Activated T-helper 2 cell treated with anti-CD3 and anti-CD28 coated beads, Interferon-gamma antibody, Interleukin-2, Interleukin-4, amounts not matched to agents 10 μg/mL and 5 μg/mL and 100 μg/mL, durations not matched to agents 14 hours and 24 hours and 36 hours (primary cell): ENCODE measurements around the gene HEXA. TPM values are rescaled to one million over a fixed set of nuclear protein-coding genes. Genes with fewer than 3 reads are reported as not detected.

Source experiments
- DNase-seq: peaks from one replicate; pipeline ENCODE4 v3.0.0; 2021; ENCODE audit warnings: low spot score
- H3K27ac Mint-ChIP-seq: one replicate; pipeline ENCODE4 v1.8.0; 2021; ENCODE audit warnings: mixed read lengths
- H3K27me3 Mint-ChIP-seq: one replicate; pipeline ENCODE4 v1.8.0; 2021; ENCODE audit warnings: low read depth, mixed read lengths
- H3K36me3 Mint-ChIP-seq: one replicate; pipeline ENCODE4 v1.8.0; 2021; ENCODE audit warnings: low read depth, mixed read lengths
- H3K4me1 Mint-ChIP-seq: one replicate; pipeline ENCODE4 v1.8.0; 2021; ENCODE audit warnings: low read depth, mixed read lengths
- H3K4me3 Mint-ChIP-seq: one replicate; pipeline ENCODE4 v1.8.0; 2021; ENCODE audit warnings: low read depth, mild to moderate bottlenecking, moderate library complexity, mixed read lengths
- H3K9me3 Mint-ChIP-seq: one replicate; pipeline ENCODE4 v1.8.0; 2021; ENCODE audit warnings: mixed read lengths
- intact Hi-C: fragments of 100-400 bp; cut with micrococcal nuclease; formaldehyde crosslinking; loops from one replicate; pipeline ENCODE4 v1.15.1; 2023
- total RNA-seq: library from RNA; stranded (reverse); gene quantifications from 2 replicates; pipeline ENCODE4 v1.2.3, GENCODE V29; 2022

The HEXA gene
- total RNA-seq, 1 donor from 2014 or later, result 63.4 TPM

GRCh38 chr15:72368899-72369298, 6.9 kb downstream of the HEXA start:
- Mint-ChIP-seq H3K4me3 (no peak overlapping the region), H3K36me3 (peaks cover 29% of the 10 kb centered on the region), H3K9me3 (no peaks in the 10 kb centered on the region), H3K4me1 (peaks cover 27% of the 10 kb centered on the region), H3K27me3 (no peaks in the 10 kb centered on the region), H3K27ac (no peak overlapping the region)
- intact Hi-C loops, result no loop called here
- DNase-seq, result no peak

GRCh38 chr15:72368325-72368724, 7.5 kb downstream of the HEXA start:
- Mint-ChIP-seq H3K4me3 (no peak overlapping the region), H3K27ac (no peak overlapping the region), H3K27me3 (no peaks in the 10 kb centered on the region), H3K9me3 (no peaks in the 10 kb centered on the region), H3K4me1 (peaks cover 26% of the 10 kb centered on the region), H3K36me3 (peaks cover 29% of the 10 kb centered on the region)
- no peak for DNase-seq
- intact Hi-C loops, result no loop called here

GRCh38 chr15:72365844-72366243, 10.0 kb downstream of the HEXA start:
- H3K27ac Mint-ChIP-seq, result peak overlapping the region; percentile 36
- H3K4me3 Mint-ChIP-seq, result no peak overlapping the region
- DNase-seq, result peak; percentile 23
- peaks cover 24% of the 10 kb centered on the region for H3K4me1 Mint-ChIP-seq
- peaks cover 29% of the 10 kb centered on the region for H3K36me3 Mint-ChIP-seq
- no peaks in the 10 kb centered on the region for H3K9me3 Mint-ChIP-seq
- intact Hi-C loops, result no loop called here
- H3K27me3 Mint-ChIP-seq, result no peaks in the 10 kb centered on the region

- Mint-ChIP-seq H3K36me3 (peaks cover 6% of the 10 kb centered on the region), H3K9me3 (no peaks in the 10 kb centered on the region), H3K4me1 (peaks cover 15% of the 10 kb centered on the region), H3K4me3 (no peak overlapping the region), H3K27me3 (no peaks in the 10 kb centered on the region), H3K27ac (no peak overlapping the region)
- DNase-seq, result no peak
- intact Hi-C loops, result no loop called here
Observed at GRCh38 chr15:72361176-72361575, 14.6 kb downstream of the HEXA start.

GRCh38 chr15:72358650-72359171, 17.1 kb downstream of the HEXA start:
- H3K9me3 Mint-ChIP-seq, result no peaks in the 10 kb centered on the region
- peaks cover 6% of the 10 kb centered on the region for H3K4me1 Mint-ChIP-seq
- no peak overlapping the region for H3K4me3 Mint-ChIP-seq
- H3K27me3 Mint-ChIP-seq, result no peaks in the 10 kb centered on the region
- peaks cover 6% of the 10 kb centered on the region for H3K36me3 Mint-ChIP-seq
- intact Hi-C loops, result no loop called here
- H3K27ac Mint-ChIP-seq, result no peak overlapping the region
- DNase-seq, result no peak

GRCh38 chr15:72358121-72358520, 17.7 kb downstream of the HEXA start:
- H3K4me3 Mint-ChIP-seq, result no peak overlapping the region
- no peak overlapping the region for H3K27ac Mint-ChIP-seq
- peaks cover 10% of the 10 kb centered on the region for H3K36me3 Mint-ChIP-seq
- no peaks in the 10 kb centered on the region for H3K27me3 Mint-ChIP-seq
- H3K9me3 Mint-ChIP-seq, result no peaks in the 10 kb centered on the region
- no peak for DNase-seq
- peaks cover 6% of the 10 kb centered on the region for H3K4me1 Mint-ChIP-seq
- intact Hi-C loops, result no loop called here

GRCh38 chr15:72354496-72354895, 21.3 kb downstream of the HEXA start:
- no peak overlapping the region for H3K27ac Mint-ChIP-seq
- peaks cover 25% of the 10 kb centered on the region for H3K36me3 Mint-ChIP-seq
- peaks cover 6% of the 10 kb centered on the region for H3K4me1 Mint-ChIP-seq
- DNase-seq, result no peak
- H3K27me3 Mint-ChIP-seq, result no peaks in the 10 kb centered on the region
- no peak overlapping the region for H3K4me3 Mint-ChIP-seq
- intact Hi-C loops, result no loop called here
- H3K9me3 Mint-ChIP-seq, result no peaks in the 10 kb centered on the region

GRCh38 chr15:72353266-72353665, 22.5 kb downstream of the HEXA start:
- H3K27ac Mint-ChIP-seq, result no peak overlapping the region
- intact Hi-C loops, result no loop called here
- peaks cover 4% of the 10 kb centered on the region for H3K4me1 Mint-ChIP-seq
- H3K9me3 Mint-ChIP-seq, result no peaks in the 10 kb centered on the region
- H3K4me3 Mint-ChIP-seq, result no peak overlapping the region
- H3K36me3 Mint-ChIP-seq, result peaks cover 35% of the 10 kb centered on the region
- H3K27me3 Mint-ChIP-seq, result no peaks in the 10 kb centered on the region
- no peak for DNase-seq

- Mint-ChIP-seq H3K36me3 (peaks cover 25% of the 10 kb centered on the region), H3K27ac (no peak overlapping the region), H3K4me1 (peaks cover 2% of the 10 kb centered on the region), H3K27me3 (no peaks in the 10 kb centered on the region), H3K9me3 (no peaks in the 10 kb centered on the region), H3K4me3 (no peak overlapping the region)
- no peak for DNase-seq
- intact Hi-C loops, result no loop called here
Observed at GRCh38 chr15:72345806-72346205, 30.0 kb downstream of the HEXA start.

GRCh38 chr15:72345280-72345679, 30.5 kb downstream of the HEXA start:
- Mint-ChIP-seq H3K4me3 (no peak overlapping the region), H3K9me3 (no peaks in the 10 kb centered on the region), H3K36me3 (peaks cover 22% of the 10 kb centered on the region), H3K27me3 (no peaks in the 10 kb centered on the region), H3K4me1 (peaks cover 2% of the 10 kb centered on the region), H3K27ac (no peak overlapping the region)
- no peak for DNase-seq
- intact Hi-C loops, result no loop called here

- Mint-ChIP-seq H3K27ac (no peak overlapping the region), H3K4me1 (peaks cover 2% of the 10 kb centered on the region), H3K4me3 (no peak overlapping the region), H3K36me3 (peaks cover 21% of the 10 kb centered on the region), H3K27me3 (no peaks in the 10 kb centered on the region), H3K9me3 (no peaks in the 10 kb centered on the region)
- intact Hi-C loops, result no loop called here
- DNase-seq, result no peak
Observed at GRCh38 chr15:72344602-72345001, 31.2 kb downstream of the HEXA start.

- no peaks in the 10 kb centered on the region for H3K4me1 Mint-ChIP-seq
- H3K27me3 Mint-ChIP-seq, result no peaks in the 10 kb centered on the region
- intact Hi-C loops, result no loop called here
- H3K36me3 Mint-ChIP-seq, result peaks cover 10% of the 10 kb centered on the region
- no peak overlapping the region for H3K4me3 Mint-ChIP-seq
- DNase-seq, result no peak
- no peaks in the 10 kb centered on the region for H3K9me3 Mint-ChIP-seq
- H3K27ac Mint-ChIP-seq, result no peak overlapping the region
Observed at GRCh38 chr15:72342385-72342784, 33.4 kb downstream of the HEXA start.

GRCh38 chr15:72341361-72341760, 34.5 kb downstream of the HEXA start:
- Mint-ChIP-seq H3K27ac (no peak overlapping the region), H3K4me1 (no peaks in the 10 kb centered on the region), H3K27me3 (no peaks in the 10 kb centered on the region), H3K9me3 (no peaks in the 10 kb centered on the region), H3K36me3 (peaks cover 10% of the 10 kb centered on the region), H3K4me3 (no peak overlapping the region)
- no peak for DNase-seq
- intact Hi-C loops, result no loop called here

GRCh38 chr15:72340366-72340765, 35.4 kb downstream of the HEXA start:
- Mint-ChIP-seq H3K4me3 (no peak overlapping the region), H3K4me1 (no peaks in the 10 kb centered on the region), H3K27ac (no peak overlapping the region), H3K36me3 (peaks cover 5% of the 10 kb centered on the region), H3K27me3 (no peaks in the 10 kb centered on the region), H3K9me3 (no peaks in the 10 kb centered on the region)
- DNase-seq, result no peak
- intact Hi-C loops, result no loop called here
